ENCODE measurements around the gene SLC14A1.

SLC14A1 gene

DNA sequence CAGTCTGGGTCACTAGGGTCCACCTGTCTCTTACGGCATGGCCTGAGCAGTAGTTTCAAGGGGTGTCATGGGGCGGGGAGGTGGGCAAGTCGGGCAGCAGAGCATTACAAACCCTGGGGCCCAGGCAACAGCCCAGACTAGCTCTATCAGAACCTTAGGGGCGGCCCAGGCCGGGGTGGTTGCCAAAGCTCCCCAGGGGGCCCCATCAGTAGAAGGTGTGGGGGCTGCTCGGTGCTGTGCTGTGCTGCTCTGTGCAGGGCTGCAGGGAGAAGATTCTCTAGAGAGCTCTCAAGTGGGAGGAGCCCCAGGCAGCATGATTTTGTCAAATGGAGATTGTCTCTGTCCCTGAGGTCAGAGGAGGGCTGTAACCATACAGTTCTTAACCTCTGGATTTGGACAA lies 36.4 kb upstream of the SLC14A1 start:
- Histone ChIP-seq H2BK12ac (ENCODE audit: low read length) (no peak overlapping the region), H2BK120ac (ENCODE audit: insufficient read depth, low read length, poor library complexity) (no peak overlapping the region), H3K79me1 (ENCODE audit: low read length) (no peaks in the 10 kb centered on the region), H3K4me1 (ENCODE audit: control insufficient read depth in 1 of 2, insufficient read depth in 2 of 2, low read length in 2 of 2) (no peaks in the 10 kb centered on the region), H2AK5ac (ENCODE audit: low read length) (no peak overlapping the region), H3K27ac (ENCODE audit: low read depth, low read length) (no peak overlapping the region), H4K8ac (ENCODE audit: low read depth, low read length) (no peak overlapping the region), H3K36me3 (ENCODE audit: control insufficient read depth in 1 of 2, insufficient read depth in 2 of 2, low read length in 2 of 2) (no peaks in the 10 kb centered on the region), H3K9me3 (ENCODE audit: insufficient read depth, low read depth, low read length) (no peaks in the 10 kb centered on the region), H3K23ac (ENCODE audit: low read length) (no peak overlapping the region), H3K27me3 (ENCODE audit: insufficient read depth, low read length) (no peaks in the 10 kb centered on the region), H3K4me3 (ENCODE audit: low read depth, low read length) (no peak overlapping the region), H3K9ac (ENCODE audit: low read length) (no peak overlapping the region), H3K4ac (ENCODE audit: low read depth, low read length) (no peak overlapping the region), H4K91ac (ENCODE audit: low read depth, low read length) (no peak overlapping the region), H3K14ac (ENCODE audit: low read length) (no peak overlapping the region), H4K12ac (ENCODE audit: low read depth, low read length) (no peak overlapping the region), H3K4me2 (ENCODE audit: low read length) (no peak overlapping the region), H3K79me2 (ENCODE audit: control insufficient read depth, insufficient read depth, low read length, poor library complexity) (no peaks in the 10 kb centered on the region), H3K18ac (ENCODE audit: low read length) (no peak overlapping the region), H2BK5ac (ENCODE audit: low read depth, low read length, poor library complexity) (no peak overlapping the region), H2AFZ (ENCODE audit: insufficient read depth, low read length, poor library complexity) (no peak overlapping the region)
- no peak for DNase-seq
- WGBS (ENCODE audit: extremely low coverage, insufficient coverage, insufficient read length), result no CpG with 5 or more reads among the region's 6 CpGs

DNA sequence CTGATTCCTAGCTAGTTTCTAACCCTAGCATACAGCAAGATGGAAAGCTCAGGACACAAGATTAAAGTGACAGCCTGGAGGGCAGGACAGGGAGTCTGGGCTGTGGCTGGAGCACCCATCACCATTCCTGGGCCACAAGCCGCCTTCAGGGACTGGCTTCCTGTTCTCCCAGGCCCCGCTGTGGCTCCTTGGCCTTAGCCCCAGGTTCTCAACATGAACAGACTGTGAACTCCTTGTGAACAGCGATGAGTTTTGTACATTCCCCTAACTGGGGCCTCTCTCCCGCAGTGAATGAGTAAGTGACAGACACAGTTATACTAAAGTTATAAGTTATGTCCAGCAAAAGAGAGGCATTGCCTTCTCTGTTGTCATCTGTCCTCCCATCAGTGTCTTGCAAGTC lies 35.9 kb upstream of the SLC14A1 start:
- no CpG with 5 or more reads among the region's 4 CpGs for WGBS (ENCODE audit: extremely low coverage, insufficient coverage, insufficient read length)
- Histone ChIP-seq H4K12ac (ENCODE audit: low read depth, low read length) (no peak overlapping the region), H3K27me3 (ENCODE audit: insufficient read depth, low read length) (no peaks in the 10 kb centered on the region), H2BK5ac (ENCODE audit: low read depth, low read length, poor library complexity) (no peak overlapping the region), H3K4me1 (ENCODE audit: control insufficient read depth in 1 of 2, insufficient read depth in 2 of 2, low read length in 2 of 2) (no peaks in the 10 kb centered on the region), H3K9ac (ENCODE audit: low read length) (no peak overlapping the region), H3K4me3 (ENCODE audit: low read depth, low read length) (no peak overlapping the region), H3K79me1 (ENCODE audit: low read length) (no peaks in the 10 kb centered on the region), H2BK120ac (ENCODE audit: insufficient read depth, low read length, poor library complexity) (no peak overlapping the region), H3K18ac (ENCODE audit: low read length) (no peak overlapping the region), H3K9me3 (ENCODE audit: insufficient read depth, low read depth, low read length) (no peaks in the 10 kb centered on the region), H2AFZ (ENCODE audit: insufficient read depth, low read length, poor library complexity) (no peak overlapping the region), H4K8ac (ENCODE audit: low read depth, low read length) (no peak overlapping the region), H4K91ac (ENCODE audit: low read depth, low read length) (no peak overlapping the region), H3K14ac (ENCODE audit: low read length) (no peak overlapping the region), H3K27ac (ENCODE audit: low read depth, low read length) (no peak overlapping the region), H3K36me3 (ENCODE audit: control insufficient read depth in 1 of 2, insufficient read depth in 2 of 2, low read length in 2 of 2) (no peaks in the 10 kb centered on the region), H2AK5ac (ENCODE audit: low read length) (no peak overlapping the region), H2BK12ac (ENCODE audit: low read length) (no peak overlapping the region), H3K79me2 (ENCODE audit: control insufficient read depth, insufficient read depth, low read length, poor library complexity) (no peaks in the 10 kb centered on the region), H3K23ac (ENCODE audit: low read length) (no peak overlapping the region), H3K4me2 (ENCODE audit: low read length) (no peak overlapping the region), H3K4ac (ENCODE audit: low read depth, low read length) (no peak overlapping the region)
- no peak for DNase-seq

DNA sequence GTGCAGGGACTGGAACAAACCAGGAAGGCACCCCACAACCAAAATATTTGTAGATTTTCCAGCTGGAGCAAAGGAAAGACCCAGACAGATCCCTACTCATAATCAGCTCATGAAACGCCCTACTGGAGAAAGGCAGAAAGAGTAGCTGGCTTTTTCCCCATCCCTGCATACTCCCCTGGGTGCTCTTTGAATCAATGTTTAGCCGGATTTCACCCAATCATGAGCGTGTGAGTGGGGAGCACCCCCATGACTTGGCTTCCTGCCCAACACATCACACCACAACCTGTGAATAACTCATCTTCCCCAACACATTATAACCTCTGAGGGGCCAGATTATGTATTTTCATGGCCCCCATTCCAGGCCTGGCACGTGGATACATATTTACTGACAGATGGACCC lies 35.1 kb upstream of the SLC14A1 start:
- H4K8ac ChIP-seq (ENCODE audit: low read depth, low read length), result no peak overlapping the region
- H3K14ac ChIP-seq (ENCODE audit: low read length), result no peak overlapping the region
- H4K12ac ChIP-seq (ENCODE audit: low read depth, low read length), result no peak overlapping the region
- H2AFZ ChIP-seq (ENCODE audit: insufficient read depth, low read length, poor library complexity), result no peak overlapping the region
- no peaks in the 10 kb centered on the region for H3K4me1 ChIP-seq (ENCODE audit: control insufficient read depth in 1 of 2, insufficient read depth in 2 of 2, low read length in 2 of 2)
- H2BK5ac ChIP-seq (ENCODE audit: low read depth, low read length, poor library complexity), result no peak overlapping the region
- no peak overlapping the region for H3K4ac ChIP-seq (ENCODE audit: low read depth, low read length)
- no peak overlapping the region for H3K9ac ChIP-seq (ENCODE audit: low read length)
- no peaks in the 10 kb centered on the region for H3K36me3 ChIP-seq (ENCODE audit: control insufficient read depth in 1 of 2, insufficient read depth in 2 of 2, low read length in 2 of 2)
- no peak overlapping the region for H3K18ac ChIP-seq (ENCODE audit: low read length)
- no peak overlapping the region for H3K4me3 ChIP-seq (ENCODE audit: low read depth, low read length)
- no peak overlapping the region for H4K91ac ChIP-seq (ENCODE audit: low read depth, low read length)
- no peak overlapping the region for H2AK5ac ChIP-seq (ENCODE audit: low read length)
- WGBS (ENCODE audit: extremely low coverage, insufficient coverage, insufficient read length), result no CpG with 5 or more reads among the region's 4 CpGs
- no peak overlapping the region for H3K23ac ChIP-seq (ENCODE audit: low read length)
- no peak overlapping the region for H2BK12ac ChIP-seq (ENCODE audit: low read length)
- H3K79me1 ChIP-seq (ENCODE audit: low read length), result no peaks in the 10 kb centered on the region
- no peak overlapping the region for H2BK120ac ChIP-seq (ENCODE audit: insufficient read depth, low read length, poor library complexity)
- no peaks in the 10 kb centered on the region for H3K9me3 ChIP-seq (ENCODE audit: insufficient read depth, low read depth, low read length)
- no peaks in the 10 kb centered on the region for H3K27me3 ChIP-seq (ENCODE audit: insufficient read depth, low read length)
- no peak overlapping the region for H3K4me2 ChIP-seq (ENCODE audit: low read length)
- H3K27ac ChIP-seq (ENCODE audit: low read depth, low read length), result no peak overlapping the region
- no peak for DNase-seq
- no peaks in the 10 kb centered on the region for H3K79me2 ChIP-seq (ENCODE audit: control insufficient read depth, insufficient read depth, low read length, poor library complexity)

DNA sequence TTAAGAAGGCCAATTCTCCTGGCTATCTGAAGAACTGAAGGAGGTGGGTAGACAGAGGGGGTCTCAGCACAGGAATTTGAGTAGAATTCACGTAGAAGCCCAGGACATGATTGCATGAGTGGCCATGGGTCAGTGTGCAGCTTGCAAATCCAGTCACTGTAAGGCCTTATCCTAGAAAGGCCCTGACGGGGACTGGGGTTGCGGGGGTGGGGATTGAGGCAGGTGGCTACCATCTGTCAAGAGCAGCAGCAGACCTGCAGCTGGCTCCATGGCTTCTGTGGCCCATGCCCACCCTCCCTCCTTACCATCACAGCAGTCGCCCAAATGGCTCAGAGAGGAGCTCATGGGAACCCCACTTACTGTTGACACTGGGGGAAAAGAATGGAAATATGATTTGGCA lies 34.6 kb upstream of the SLC14A1 start:
- no peaks in the 10 kb centered on the region for H3K79me1 ChIP-seq (ENCODE audit: low read length)
- no peak overlapping the region for H4K91ac ChIP-seq (ENCODE audit: low read depth, low read length)
- no peaks in the 10 kb centered on the region for H3K4me1 ChIP-seq (ENCODE audit: control insufficient read depth in 1 of 2, insufficient read depth in 2 of 2, low read length in 2 of 2)
- H3K14ac ChIP-seq (ENCODE audit: low read length), result no peak overlapping the region
- no peak overlapping the region for H3K9ac ChIP-seq (ENCODE audit: low read length)
- no peak overlapping the region for H2AFZ ChIP-seq (ENCODE audit: insufficient read depth, low read length, poor library complexity)
- H3K4me3 ChIP-seq (ENCODE audit: low read depth, low read length), result no peak overlapping the region
- no peaks in the 10 kb centered on the region for H3K27me3 ChIP-seq (ENCODE audit: insufficient read depth, low read length)
- H3K36me3 ChIP-seq (ENCODE audit: control insufficient read depth in 1 of 2, insufficient read depth in 2 of 2, low read length in 2 of 2), result no peaks in the 10 kb centered on the region
- no peak overlapping the region for H4K12ac ChIP-seq (ENCODE audit: low read depth, low read length)
- H3K4me2 ChIP-seq (ENCODE audit: low read length), result no peak overlapping the region
- no peak overlapping the region for H2BK120ac ChIP-seq (ENCODE audit: insufficient read depth, low read length, poor library complexity)
- H3K23ac ChIP-seq (ENCODE audit: low read length), result no peak overlapping the region
- no peak overlapping the region for H3K27ac ChIP-seq (ENCODE audit: low read depth, low read length)
- no peak overlapping the region for H3K18ac ChIP-seq (ENCODE audit: low read length)
- DNase-seq, result no peak
- H2BK12ac ChIP-seq (ENCODE audit: low read length), result no peak overlapping the region
- H3K79me2 ChIP-seq (ENCODE audit: control insufficient read depth, insufficient read depth, low read length, poor library complexity), result no peaks in the 10 kb centered on the region
- no peaks in the 10 kb centered on the region for H3K9me3 ChIP-seq (ENCODE audit: insufficient read depth, low read depth, low read length)
- no peak overlapping the region for H3K4ac ChIP-seq (ENCODE audit: low read depth, low read length)
- no peak overlapping the region for H2AK5ac ChIP-seq (ENCODE audit: low read length)
- H4K8ac ChIP-seq (ENCODE audit: low read depth, low read length), result no peak overlapping the region
- no CpG with 5 or more reads among the region's 4 CpGs for WGBS (ENCODE audit: extremely low coverage, insufficient coverage, insufficient read length)
- H2BK5ac ChIP-seq (ENCODE audit: low read depth, low read length, poor library complexity), result no peak overlapping the region
